ELR (cell line): ENCODE measurements around the gene FMN2.
"Not testable (repeated sequence)": the region's sequence is repeated elsewhere in the genome, so short reads cannot be mapped to it uniquely, and the experiment has no call there.

ENCODE experiments used
- DNase-seq: peaks from one replicate; pipeline ENCODE4 v3.0.0-alpha.2; 2015; ENCODE audit warnings: low read depth

The FMN2 gene

DNA sequence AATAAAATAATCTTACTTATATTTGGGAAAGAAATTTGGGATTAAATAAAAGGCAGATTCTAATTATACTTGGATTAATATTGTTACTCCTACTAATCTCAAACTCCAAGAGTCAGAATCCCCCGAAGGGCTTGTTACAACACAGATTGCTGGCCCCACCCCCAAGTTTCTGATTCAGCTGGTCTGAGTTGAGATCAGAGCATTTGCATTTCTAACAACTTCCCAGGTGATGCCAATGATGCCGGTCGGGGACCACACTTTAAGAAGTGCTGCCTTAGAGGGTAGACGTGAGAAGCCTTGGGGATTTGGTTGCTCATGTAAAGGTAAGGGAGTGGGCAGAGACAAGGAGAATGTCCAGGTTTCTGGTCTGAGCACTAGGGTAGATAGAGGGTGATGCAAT lies 47.2 kb downstream of the FMN2 start:
- no peak for DNase-seq

DNA sequence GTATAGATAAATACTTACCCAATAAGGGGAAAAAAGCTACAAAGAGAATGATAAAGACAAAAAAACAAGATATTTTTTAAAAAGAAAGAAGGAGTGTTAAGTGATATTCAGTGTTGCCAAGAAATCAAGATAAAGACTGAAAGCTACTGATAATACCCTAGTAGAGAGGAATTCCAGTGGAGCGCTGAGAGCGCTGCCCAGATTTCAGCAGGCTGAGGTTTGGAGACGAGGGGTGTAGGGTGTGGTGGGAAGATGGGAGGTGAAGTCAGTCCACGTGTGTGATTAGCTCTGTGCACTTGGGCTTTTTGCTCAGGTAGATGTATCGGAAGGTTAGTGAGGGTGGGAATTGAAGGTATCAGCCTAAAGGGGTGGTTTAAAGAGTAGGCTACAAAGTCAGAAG lies 47.8 kb downstream of the FMN2 start:
- DNase-seq: no peak

DNA sequence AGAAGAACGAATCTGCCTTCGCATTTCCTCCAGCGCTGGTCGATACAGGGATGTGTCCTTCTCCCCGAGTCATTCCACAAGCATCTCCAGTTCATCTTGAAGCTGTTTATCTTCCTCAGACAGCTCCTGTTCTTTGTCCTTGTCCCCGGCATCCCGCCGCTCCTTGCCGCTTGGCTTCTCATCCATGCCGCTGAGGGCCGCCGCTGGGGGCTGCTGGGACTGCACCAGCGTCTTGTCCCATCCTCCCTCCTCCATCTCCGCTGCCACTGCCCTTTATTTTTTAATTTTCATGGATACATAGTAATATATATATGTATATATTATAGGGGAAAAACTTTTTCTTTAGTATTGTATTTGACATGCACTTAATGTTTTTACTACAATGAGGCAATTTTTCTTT lies 53.4 kb downstream of the FMN2 start:
- DNase-seq: no peak

DNA sequence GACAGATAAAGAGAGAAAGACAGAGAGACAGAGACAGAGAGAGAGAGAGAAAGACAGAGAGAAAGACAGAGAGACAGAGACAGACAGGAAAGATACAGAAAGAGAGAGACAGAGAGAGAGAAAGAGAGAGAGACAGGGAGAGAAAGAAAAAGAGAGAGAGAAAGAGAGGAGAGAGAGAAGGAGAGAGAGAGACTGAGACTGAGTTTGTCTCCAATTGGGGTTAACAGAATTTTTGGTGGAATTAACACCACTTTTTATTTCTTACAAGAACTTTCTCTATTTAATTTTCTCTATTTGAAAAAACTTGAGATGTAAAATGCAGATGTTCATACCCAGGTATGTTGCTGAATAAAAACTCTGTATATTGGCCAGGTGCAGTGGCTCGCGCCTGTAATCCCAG lies 56.6 kb downstream of the FMN2 start:
- no peak for DNase-seq

DNA sequence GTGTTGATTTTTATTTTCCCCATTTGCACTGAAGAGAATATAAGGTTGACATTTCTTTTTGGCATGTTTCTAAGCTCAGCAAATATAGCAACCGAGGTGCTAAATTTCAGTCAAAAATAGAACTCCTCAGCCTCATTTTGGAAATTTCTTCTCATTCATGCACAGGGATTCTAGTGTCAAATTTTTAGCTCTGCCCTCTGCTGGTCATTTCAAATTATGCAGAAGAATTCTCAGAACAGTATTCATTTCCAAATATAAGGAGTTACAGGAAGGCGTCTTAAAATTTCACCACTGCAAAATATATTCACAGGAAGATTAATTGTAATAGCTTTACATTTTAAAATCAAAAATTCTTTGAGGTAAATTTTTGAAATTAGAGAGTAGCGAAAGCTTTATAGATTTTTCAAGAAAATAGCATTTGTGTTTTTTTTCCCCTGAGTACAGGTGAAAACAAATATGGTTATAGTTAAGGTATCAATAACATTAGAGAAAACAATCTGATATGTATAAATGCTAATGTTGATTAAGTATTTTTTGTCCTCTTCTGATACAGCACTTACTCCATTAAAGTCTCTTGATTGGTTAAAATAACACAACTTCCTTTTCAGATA lies 57.9 kb downstream of the FMN2 start:
- peak; percentile 64 for DNase-seq

DNA sequence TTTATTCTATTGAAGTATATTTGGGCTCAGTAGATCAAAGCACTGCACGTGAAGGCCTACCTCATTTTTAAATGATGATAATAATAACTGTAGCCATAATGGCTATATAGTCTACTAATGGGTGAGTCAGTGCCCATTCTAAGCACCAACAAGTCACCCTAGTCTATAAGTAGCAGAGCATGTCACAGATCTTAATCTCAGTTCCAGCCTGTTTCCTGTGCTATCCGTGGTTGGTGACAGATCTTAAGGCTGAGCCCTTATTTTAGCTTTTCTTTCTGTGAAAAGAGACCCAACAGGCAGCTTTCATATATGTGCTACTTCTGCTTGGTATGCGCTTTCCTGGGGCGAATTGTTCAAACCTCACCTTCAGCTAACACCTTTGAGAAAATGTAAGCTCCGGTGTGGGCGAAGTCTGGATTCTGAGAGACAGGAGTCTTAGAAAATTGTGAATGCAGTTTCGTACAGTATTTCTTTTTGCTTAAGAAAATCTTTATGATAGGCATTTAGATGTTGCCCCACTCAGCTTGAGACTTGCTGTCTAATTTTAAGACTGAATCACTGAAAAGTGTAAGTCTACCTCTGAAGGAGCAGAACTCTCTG lies 59.6 kb downstream of the FMN2 start:
- DNase-seq: peak; percentile 66

DNA sequence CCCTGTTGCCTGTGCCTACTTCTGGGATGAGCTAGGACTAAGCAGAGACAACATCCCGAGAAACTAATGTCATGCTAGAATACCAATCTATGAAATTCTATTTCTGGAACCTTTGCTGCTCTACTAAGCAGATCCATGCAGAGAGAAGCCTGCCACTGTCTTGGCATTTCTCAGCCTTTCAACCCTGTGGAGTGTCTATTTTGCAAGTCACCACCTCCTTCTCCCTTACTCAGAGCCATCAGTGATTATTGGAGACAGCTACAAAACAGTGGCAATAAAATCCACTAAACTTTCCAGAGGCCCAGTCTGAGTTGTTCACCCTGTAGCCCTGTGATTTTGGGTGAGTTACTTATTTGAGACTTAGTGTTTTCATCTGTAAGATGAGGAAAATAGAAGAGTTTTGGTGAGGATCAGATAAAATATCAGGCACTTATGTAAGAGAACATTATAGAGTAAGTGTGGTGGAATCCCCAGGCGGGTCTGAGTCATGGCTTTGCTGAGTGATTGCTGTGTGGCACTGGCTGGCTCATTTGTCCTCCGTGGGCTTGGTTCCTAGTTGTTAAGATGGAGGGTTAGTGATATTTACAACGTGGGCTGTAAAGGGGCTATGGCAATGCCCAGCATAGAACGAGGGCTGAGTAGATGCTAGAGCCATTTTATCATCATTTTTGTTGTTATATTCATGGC lies 61.1 kb downstream of the FMN2 start:
- peak; percentile 64 for DNase-seq

DNA sequence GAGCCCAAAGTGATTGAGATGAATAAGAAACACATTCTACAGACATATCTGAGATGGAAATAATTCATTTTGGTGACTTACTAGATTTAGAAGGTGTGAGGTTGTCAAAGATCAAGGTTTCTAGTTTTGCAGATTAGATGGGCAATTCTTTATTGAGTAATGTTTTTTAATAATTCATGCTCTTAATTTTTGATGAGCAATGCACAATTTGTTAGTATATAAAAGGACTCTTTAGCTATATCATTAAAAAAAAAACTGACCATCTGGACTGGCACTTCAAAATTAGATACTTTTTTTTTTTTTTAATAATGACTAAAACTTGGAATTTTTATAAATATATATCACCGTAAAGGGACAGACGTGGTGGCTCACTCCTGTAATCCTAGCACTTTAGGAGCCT lies 63.9 kb downstream of the FMN2 start:
- DNase-seq: no peak

DNA sequence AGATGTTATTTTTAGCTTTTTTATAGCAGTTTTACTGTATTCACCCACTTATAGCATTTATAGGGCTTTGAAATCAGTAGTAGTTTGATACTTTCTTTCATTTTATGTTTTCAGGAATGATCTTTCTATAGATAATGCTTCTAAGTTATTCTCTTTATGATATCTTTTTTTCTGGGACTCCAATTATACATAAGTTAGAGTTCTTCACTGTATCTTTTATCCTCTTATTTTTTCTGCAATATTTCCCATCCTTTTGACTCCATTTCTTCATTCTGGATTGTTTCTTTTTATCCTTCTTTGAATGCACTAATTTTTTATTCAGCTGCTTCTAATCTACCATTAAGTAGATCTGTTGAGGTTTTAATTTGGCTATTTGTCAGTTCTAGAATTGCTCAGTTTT lies 73.1 kb downstream of the FMN2 start:
- no peak for DNase-seq

DNA sequence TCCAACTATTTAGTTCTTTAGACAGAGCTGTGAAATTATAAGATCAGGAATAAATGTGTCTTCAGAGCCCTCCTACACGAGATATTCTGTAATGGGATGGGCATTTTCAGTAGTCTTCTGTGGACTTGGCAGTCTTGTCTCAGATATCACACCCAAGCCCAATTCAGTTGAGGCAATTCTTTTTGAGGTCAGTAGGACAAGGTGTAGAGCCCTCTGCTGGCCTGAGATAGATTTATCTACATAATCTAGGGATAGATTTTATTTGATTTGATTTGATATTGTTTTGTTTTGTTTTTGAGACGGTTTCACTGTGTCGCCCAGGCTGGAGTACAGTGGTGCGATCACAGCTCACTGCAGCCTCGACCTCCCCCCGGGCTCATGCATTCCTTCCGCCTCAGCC lies 77.5 kb downstream of the FMN2 start:
- DNase-seq: peak; percentile 65

DNA sequence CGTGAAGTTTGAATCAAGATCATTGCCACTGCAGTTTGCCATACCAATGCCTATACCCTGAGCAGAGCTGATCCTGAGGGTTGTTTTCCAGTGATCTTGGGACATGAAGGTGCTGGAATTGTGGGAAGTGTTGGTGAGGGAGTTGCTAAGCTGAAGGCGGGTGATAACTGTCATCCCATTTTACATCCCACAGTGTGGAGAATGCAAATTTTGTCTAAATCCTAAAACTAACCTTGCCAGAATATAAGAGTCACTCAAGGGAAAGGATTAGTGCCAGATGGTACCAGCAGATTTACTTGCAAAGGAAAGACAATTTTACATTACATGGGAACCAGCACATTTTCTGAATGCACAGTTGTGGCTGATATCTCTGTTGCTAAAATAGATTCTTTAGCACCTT lies 78.6 kb downstream of the FMN2 start:
- no peak for DNase-seq

DNA sequence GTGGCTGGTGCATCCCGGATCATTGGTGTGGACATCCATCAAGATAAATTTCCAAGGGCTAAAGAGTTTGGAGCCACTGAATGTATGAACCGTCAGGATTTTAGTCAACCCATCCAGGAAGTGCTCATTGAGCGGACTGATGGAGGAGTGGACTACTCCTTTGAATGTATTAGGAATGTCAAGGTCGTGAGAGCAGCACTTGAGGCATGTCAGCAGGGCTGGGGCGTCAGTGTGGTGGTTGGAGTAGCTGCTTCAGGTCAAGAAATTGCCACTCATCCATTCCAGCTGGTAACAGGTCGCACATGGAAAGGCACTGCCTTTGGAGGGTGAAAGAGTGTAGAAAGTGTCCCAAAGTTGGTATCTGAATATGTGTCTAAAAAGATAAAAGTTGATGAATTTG lies 79.1 kb downstream of the FMN2 start:
- DNase-seq: no peak

DNA sequence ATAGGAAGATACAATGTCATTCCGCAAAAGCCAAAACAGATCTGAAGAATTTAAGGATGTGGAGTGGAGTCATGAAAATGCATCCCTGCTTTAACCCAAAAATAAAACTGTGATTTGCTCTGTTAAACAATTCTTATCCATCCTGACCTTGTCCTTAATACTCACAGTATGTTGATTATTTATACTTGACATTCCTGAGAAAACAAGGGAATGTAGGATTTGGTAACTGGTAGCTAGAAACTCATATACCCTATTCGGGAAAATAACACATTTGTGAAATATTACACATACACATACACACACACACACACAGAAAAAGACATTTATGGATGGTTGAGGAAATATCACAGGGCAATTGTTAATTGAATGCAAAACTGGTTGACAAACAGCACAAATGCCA lies 80.2 kb downstream of the FMN2 start:
- no peak for DNase-seq

DNA sequence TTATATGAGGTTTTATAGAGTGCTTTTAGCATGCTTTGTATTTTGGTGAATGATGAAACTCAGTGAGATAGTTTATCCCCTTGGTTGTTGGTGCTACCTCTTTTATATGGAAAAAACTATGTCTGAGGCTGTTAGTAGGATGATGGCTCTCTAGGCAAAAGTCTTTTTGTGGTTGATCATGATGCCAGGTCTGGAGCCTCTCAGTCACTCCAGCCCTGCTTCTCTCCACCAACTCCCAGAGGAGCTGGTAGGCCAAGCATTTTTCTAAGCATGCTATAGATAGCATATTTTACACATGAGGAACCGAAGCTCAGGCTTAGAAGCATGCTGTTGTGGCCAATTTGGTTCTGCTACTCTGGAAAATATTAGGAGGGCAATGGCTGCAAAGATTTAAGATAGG lies 82.2 kb downstream of the FMN2 start:
- no peak for DNase-seq

DNA sequence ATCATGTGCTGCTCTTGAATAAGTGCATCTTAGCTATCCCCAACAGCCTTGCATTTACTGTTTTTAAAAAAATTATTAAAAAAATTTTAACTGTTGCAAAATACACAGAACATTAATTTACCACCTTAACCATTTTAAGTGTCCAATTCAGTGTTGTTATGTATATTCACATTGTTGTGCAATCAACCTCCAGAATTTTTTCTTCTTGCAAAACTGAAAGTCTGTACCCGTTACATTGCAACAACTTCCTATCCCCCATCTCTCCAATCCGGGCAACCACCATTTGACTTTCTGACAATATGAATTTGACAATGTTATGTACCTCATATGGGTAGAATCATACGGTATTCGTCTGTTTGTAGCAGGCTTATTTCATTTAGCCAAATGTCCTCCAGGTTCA lies 83.1 kb downstream of the FMN2 start:
- no peak for DNase-seq

DNA sequence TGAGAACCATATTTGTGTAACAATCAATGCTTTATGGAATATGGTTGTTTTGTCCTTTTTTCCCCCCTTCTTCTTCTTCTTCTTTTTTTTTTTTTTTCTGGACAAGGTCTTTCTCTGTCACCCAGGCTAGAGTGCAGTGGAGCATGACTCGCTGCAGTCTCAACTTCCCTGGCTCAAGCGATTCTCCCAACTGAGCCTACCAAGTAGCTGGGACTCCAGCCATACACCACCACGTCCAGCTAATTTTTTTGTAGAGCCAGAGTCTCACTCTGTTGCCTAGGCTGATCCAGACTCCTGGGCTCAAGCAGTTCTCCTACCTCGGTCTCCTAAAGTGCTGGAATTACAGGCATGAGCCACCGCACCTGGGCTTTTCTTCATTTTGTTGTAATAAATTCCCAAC lies 86.7 kb downstream of the FMN2 start:
- DNase-seq: peak; percentile 19

DNA sequence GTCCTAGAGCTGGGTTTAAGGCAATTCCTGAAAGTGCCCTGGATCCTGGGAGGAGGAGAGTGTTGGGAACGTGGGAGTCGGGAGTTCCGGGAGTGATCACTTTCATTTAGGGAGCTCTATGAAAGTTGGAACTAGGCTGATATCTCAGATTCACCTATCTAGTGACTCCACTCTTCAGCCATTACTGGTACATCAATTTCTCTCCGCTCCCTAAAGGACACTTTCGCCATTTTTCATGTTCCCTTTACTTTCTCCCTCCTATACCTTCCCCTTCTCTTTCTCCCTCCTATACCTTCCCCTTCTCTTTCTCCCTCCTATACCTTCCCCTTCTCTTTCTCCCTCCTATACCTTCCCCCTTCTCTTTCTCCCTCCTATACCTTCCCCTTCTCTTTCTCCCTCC lies 93.0 kb downstream of the FMN2 start:
- DNase-seq: not testable (repeated sequence)

DNA sequence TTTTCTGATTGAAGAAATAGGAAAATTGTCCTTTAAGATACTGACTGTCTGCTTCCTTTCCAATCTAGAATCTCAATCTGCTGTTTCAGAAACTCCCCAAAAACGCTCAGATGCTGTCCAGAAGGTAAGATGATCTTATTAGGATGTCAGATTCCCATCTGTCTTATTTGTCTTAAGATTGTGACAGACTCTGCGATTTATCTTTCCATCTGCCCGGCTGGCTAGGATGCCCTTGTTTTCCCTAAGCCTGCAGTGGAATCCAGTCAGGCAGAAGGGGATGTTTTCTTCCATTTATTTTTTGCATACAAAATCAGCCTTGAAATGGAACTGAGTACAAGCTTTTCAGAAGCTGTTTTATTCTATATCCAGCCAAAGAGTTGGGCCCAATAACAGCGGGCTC lies 96.5 kb downstream of the FMN2 start:
- DNase-seq: no peak

DNA sequence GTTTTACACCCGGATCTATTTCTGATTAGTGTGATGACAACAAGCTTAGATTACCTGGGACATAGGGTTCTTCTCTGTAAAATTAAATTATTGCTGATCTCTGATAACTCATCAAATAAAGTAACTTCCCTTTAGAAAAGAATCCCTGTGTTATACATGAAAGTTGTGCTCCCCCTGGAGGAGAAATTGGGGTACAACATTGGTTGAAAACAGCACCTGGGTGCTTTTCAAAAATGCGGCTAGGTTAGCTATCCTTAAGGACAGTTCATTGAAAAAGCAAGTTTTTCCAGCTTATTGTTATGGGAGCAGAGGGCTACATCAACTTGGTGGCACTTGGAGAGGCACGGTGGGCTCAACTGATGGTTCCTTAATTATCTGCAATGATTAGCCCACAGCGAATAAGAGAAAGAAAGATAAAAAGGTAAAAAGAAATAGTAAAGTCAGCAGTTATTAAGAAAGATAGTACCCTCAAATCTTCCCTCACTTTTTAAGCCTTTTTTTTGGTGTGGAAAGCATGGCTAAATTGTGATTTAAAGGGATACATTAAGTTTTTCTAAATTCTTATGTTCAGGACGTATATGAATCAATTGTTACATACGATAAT lies 97.8 kb downstream of the FMN2 start:
- peak; percentile 68 for DNase-seq

DNA sequence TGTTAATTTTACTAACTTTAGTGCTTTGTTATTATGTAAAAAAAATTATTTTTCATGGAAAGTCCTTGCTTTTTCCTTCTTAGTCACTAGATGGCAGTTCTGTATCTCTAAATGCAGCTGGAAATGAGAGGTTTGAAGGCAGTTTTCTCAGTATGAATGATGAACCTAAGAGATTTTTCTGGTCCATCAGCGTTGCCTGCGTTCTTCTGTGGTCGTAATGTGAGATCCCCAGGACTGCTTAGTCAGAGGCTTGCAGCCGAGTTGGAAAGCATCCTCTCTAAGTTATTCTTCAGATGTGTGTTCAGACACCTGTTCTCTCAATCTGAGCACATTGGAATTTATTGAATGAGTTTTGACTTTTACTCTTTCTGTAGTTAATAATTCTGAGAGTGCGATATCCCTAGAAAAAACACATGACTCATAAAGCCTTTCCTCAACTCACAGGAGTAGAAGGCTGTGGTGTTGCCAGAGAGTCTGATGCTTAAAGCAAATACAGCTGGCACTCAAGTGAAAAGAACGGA lies 99.3 kb downstream of the FMN2 start:
- DNase-seq: peak; percentile 94

DNA sequence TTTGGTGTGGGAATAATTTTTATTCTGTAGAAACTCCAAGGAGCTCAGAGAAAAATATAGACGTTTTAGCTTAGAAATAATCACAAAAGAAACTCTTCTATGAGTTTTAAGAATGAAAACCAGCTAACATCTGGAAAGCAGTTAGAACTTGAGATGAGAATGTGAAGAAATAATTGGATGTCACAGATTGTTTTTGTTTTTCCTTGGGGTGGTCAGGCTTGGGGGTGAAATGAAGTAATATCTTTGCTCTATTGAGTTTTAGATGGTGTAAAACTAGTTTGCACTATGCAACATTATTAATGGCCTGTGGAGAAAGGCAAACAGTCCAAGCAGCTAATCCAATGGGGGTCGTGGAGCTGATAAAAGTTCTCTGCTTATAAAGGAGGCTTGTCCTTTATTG lies 101.2 kb downstream of the FMN2 start:
- no peak for DNase-seq

DNA sequence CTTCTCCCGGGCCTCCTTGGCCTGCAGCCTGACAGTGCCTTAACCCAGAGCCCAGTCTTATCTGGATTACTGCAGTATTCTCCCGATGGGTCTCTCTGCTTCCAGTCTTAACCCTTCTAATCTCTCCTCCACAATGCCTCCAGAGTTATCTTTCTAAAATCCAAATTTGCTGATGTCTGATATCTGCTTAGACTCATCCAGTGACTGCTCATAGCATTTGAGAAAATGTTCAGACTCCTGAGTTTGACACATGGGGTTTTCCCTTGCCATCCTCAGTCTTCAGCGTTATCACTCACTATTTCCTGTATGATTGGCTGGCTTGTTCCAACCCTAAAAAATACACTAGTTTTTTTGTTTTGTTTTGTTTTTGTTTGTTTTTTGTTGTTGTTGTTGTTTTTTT lies 102.0 kb downstream of the FMN2 start:
- no peak for DNase-seq

DNA sequence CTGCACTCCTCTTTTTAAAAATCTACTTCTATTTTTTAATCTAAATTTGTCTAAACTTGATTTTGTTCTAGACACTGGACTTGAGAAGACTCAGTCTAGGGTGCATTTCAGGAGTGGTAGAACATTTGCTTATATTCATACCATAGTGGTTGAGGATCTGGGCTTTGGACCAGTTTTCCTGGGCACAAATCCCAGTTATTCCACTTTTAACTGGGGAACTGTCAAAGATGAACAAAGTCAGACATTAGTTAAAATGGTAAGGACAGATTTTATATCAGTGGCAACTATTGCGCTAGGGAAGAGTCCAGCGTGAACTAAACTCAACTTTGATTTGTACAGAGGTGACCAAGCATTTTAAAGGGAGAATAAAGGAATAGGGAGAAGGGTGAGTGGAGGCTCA lies 102.4 kb downstream of the FMN2 start:
- DNase-seq: no peak
